B cell (primary cell): Measurements from ENCODE around the gene CPB2. TPM values are rescaled to one million over a fixed set of nuclear protein-coding genes. Genes with fewer than 3 reads are reported as not detected.

Experiments
- ATAC-seq: fragments of 200-7000 bp; cut with Tn5 transposase; one replicate; pipeline ENCODE4 v1.10.0; 2021; ENCODE audit warnings: low read depth, mild to moderate bottlenecking, moderate number of reproducible peaks, moderate library complexity
- CTCF ChIA-PET: fragments of 350-600 bp; sonication (Branson Sonifier 250); formaldehyde crosslinking; loops from one replicate; lab custom pipeline; 2021; ENCODE audit warnings: antibody characterized with exemption, inconsistent platforms; lab: Charles Lee
- POLR2A ChIA-PET: fragments of 350-600 bp; sonication (Branson Sonifier 250); formaldehyde crosslinking; loops from one replicate; lab custom pipeline; 2021; ENCODE audit warnings: antibody characterized with exemption; lab: Charles Lee
- DNase-seq: peaks from one replicate; pipeline ENCODE4 v3.0.0; 2013
- H2AFZ ChIP-seq: 2 replicates; pipeline ENCODE4 v1.6.1; 2012; ENCODE audit warnings: mild to moderate bottlenecking, low read depth, low read length; ENCODE audit not compliant: insufficient read depth, poor library complexity, severe bottlenecking
- H3K27ac ChIP-seq, 2 donors: 1 replicate in 1 of 2; 2 replicates in 1 of 2; pipeline ENCODE4 v1.5.1; 2012 to 2013; ENCODE audit warnings: low read length in 2 of 2, mild to moderate bottlenecking in 2 of 2, moderate library complexity in 1 of 2
- H3K27me3 ChIP-seq, 4 experiments: fragments of 200-600 bp in 1 of 4; sonication (generic) in 1 of 4; replicated peaks in 1 of 4; 1 replicate in 2 of 4; 2 replicates in 2 of 4; pipeline versions ENCODE4 v1.6.1 to v1.7.0; 2013 to 2016; ENCODE audit warnings: low read length in 3 of 4, mild to moderate bottlenecking in 2 of 4, mixed read lengths in 1 of 4, moderate library complexity in 1 of 4; ENCODE audit not compliant: insufficient read depth in 4 of 4, control insufficient read depth in 3 of 4; ENCODE audit errors: control extremely low read depth in 1 of 4
- H3K36me3 ChIP-seq, 2 experiments: replicated peaks in 1 of 2; 1 replicate in 1 of 2; 2 replicates in 1 of 2; pipeline versions ENCODE4 v1.6.1 to v1.7.1; 2013; ENCODE audit warnings: low read length in 1 of 2; ENCODE audit not compliant: insufficient read depth in 2 of 2, control insufficient read depth in 1 of 2; ENCODE audit errors: control extremely low read depth in 1 of 2, extremely low read depth in 1 of 2
- H3K4me1 ChIP-seq, 2 donors: fragments of 200-600 bp in 1 of 2; sonication (generic) in 1 of 2; 1 replicate in 1 of 2; 2 replicates in 1 of 2; pipeline versions ENCODE4 v1.5.1 to v1.6.1; 2013 to 2017; ENCODE audit warnings: low read length in 2 of 2; ENCODE audit not compliant: control insufficient read depth in 2 of 2, insufficient read depth in 2 of 2
- H3K4me2 ChIP-seq: replicated peaks from 2 replicates; pipeline ENCODE3; 2012; ENCODE audit warnings: mild to moderate bottlenecking, low read depth, low read length; ENCODE audit not compliant: poor library complexity, severe bottlenecking
- H3K4me3 ChIP-seq, 5 experiments: fragments of 200-600 bp in 1 of 5; sonication (generic) in 1 of 5; 1 replicate in 3 of 5; 2 replicates in 2 of 5; pipeline versions ENCODE4 v1.5.1 to v1.7.0; 2011 to 2016; ENCODE audit warnings: low read length in 4 of 5, mild to moderate bottlenecking in 4 of 5, low read depth in 2 of 5, control low read depth in 1 of 5, moderate library complexity in 1 of 5; ENCODE audit not compliant: insufficient read depth in 1 of 5; ENCODE audit errors: control extremely low read depth in 1 of 5, extremely low read depth in 1 of 5
- H3K79me2 ChIP-seq: fragments of 200-600 bp; sonication (generic); one replicate; pipeline ENCODE4 v1.6.0; 2016; ENCODE audit warnings: low read length; ENCODE audit not compliant: control insufficient read depth, insufficient read depth
- H3K9ac ChIP-seq: fragments of 200-600 bp; sonication (generic); 2 replicates; pipeline ENCODE4 v1.6.1; 2017; ENCODE audit warnings: mild to moderate bottlenecking, low read length, moderate library complexity
- H3K9me3 ChIP-seq, 3 donors: one replicate each; pipeline versions ENCODE4 v1.6.1 to v1.7.1; 2013; ENCODE audit warnings: low read length in 2 of 3; ENCODE audit not compliant: control insufficient read depth in 2 of 3, insufficient read depth in 1 of 3; ENCODE audit errors: control extremely low read depth in 1 of 3
- H4K20me1 ChIP-seq: 2 replicates; pipeline ENCODE4 v1.6.0; 2012; ENCODE audit warnings: mild to moderate bottlenecking, low read length; ENCODE audit not compliant: insufficient read depth, control insufficient read depth, poor library complexity, severe bottlenecking
- H3K27ac Mint-ChIP-seq: one replicate; pipeline ENCODE4 v1.8.0; 2021; ENCODE audit warnings: mixed read lengths
- H3K27me3 Mint-ChIP-seq: one replicate; pipeline ENCODE4 v1.8.0; 2021; ENCODE audit warnings: mixed read lengths
- H3K4me1 Mint-ChIP-seq: one replicate; pipeline ENCODE4 v1.8.0; 2021; ENCODE audit warnings: mixed read lengths
- H3K4me3 Mint-ChIP-seq: one replicate; pipeline ENCODE4 v1.8.0; 2021; ENCODE audit warnings: mixed read lengths
- H3K9me3 Mint-ChIP-seq: one replicate; pipeline ENCODE4 v1.8.0; 2022; ENCODE audit warnings: mixed read lengths; ENCODE audit not compliant: insufficient read depth
- EZH2 ChIP-seq: IDR thresholded peaks from 2 replicates; pipeline ENCODE4 v1.6.1; 2012; ENCODE audit warnings: borderline replicate concordance, low read depth, mild to moderate bottlenecking, moderate library complexity, low read length; ENCODE audit not compliant: insufficient read depth, poor library complexity, severe bottlenecking
- WGBS: methylation state at CpG from one replicate; pipeline ENCODE4 v1.1.5; 2013; ENCODE audit warnings: missing lambda C conversion rate; ENCODE audit not compliant: insufficient coverage; 5-methylcytosine and 5-hydroxymethylcytosine counted together
- intact Hi-C: fragments of 100-400 bp; cut with micrococcal nuclease; formaldehyde crosslinking; loops from one replicate; pipeline ENCODE4 v1.10.0; 2022
- polyA plus RNA-seq: library from polyadenylated mRNA; depleted of rRNA; stranded (reverse); fragments of >200 nt; gene quantifications from 2 replicates; pipeline ENCODE4 v1.2.3, GENCODE V29; 2012
- total RNA-seq, 2 donors: library from RNA; stranded (reverse); fragments of 120-200 nt in 1 of 2; gene quantifications; 1 replicate in 1 of 2; 2 replicates in 1 of 2; pipeline versions ENCODE4 v1.2.3 to v1.2.4, GENCODE V29; 2013 to 2022
- TF ChIP-seq, protein P1 (sequence below): fragments of 200-600 bp; IDR thresholded peaks from one replicate; pipeline ENCODE4 v1.8.0; 2022; ENCODE audit warnings: antibody characterized with exemption, mild to moderate bottlenecking

Gene CPB2
- total and polyA plus RNA-seq, 2 donors (not counting 1 experiment from before 2014, with no cell fraction given) = not detected

- DNase-seq (no peak), ATAC-seq (no peak)
- Mint-ChIP-seq H3K4me3 (no peak overlapping the region), H3K27ac (no peak overlapping the region), H3K9me3 (no peaks in the 10 kb centered on the region), H3K27me3 (no peaks in the 10 kb centered on the region), H3K4me1 (peaks cover 11% of the 10 kb centered on the region)
- ChIA-PET CTCF (no interaction called here), POLR2A (no interaction called here)
- intact Hi-C loops = no loop called here
- no CpG with 5 or more reads among the region's 1 CpG for WGBS
- Histone ChIP-seq H3K4me1 (peaks cover 0 to 8% of the 10 kb centered on the region in 2 donors), H3K36me3 (peaks cover 8 to 60% of the 10 kb centered on the region in 2 experiments), H2AFZ (no peak overlapping the region), H3K4me3 (no peak overlapping the region), H3K4me2 (no peak overlapping the region), H3K27me3 (no peaks in the 10 kb centered on the region), H3K9me3 (no peaks in the 10 kb centered on the region), H3K27ac (no peak overlapping the region), H4K20me1 (no peaks in the 10 kb centered on the region), H3K9ac (no peak overlapping the region), H3K79me2 (peaks cover 3% of the 10 kb centered on the region)
- TF ChIP-seq, protein P1, sequence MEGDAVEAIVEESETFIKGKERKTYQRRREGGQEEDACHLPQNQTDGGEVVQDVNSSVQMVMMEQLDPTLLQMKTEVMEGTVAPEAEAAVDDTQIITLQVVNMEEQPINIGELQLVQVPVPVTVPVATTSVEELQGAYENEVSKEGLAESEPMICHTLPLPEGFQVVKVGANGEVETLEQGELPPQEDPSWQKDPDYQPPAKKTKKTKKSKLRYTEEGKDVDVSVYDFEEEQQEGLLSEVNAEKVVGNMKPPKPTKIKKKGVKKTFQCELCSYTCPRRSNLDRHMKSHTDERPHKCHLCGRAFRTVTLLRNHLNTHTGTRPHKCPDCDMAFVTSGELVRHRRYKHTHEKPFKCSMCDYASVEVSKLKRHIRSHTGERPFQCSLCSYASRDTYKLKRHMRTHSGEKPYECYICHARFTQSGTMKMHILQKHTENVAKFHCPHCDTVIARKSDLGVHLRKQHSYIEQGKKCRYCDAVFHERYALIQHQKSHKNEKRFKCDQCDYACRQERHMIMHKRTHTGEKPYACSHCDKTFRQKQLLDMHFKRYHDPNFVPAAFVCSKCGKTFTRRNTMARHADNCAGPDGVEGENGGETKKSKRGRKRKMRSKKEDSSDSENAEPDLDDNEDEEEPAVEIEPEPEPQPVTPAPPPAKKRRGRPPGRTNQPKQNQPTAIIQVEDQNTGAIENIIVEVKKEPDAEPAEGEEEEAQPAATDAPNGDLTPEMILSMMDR = no peak
- no peak for TF ChIP-seq EZH2
Measured at GRCh38 chr13:46004491-46004890, 100.3 kb downstream of the CPB2 start.

Other genes with a start within 250 kb of the CPB2 start
- 61.9 and 65.7 TPM in 2 replicates for gene ZC3H13, start 52.3 kb downstream of the CPB2 start, total RNA-seq
- 4.8 and 11.6 TPM in 2 replicates for gene ZC3H13, start 52.3 kb downstream of the CPB2 start, polyA plus RNA-seq
- gene LCP1, start 77.1 kb upstream of the CPB2 start, total RNA-seq = 243 TPM in 2 replicates
- 119 and 151 TPM in 2 replicates for gene LCP1, start 77.1 kb upstream of the CPB2 start, polyA plus RNA-seq
- gene LRRC63, start 106.9 kb upstream of the CPB2 start, total RNA-seq = 0.25 TPM in 1 of 2 replicates, not detected in the other
- 0.06 and 0.09 TPM in 2 replicates for gene LRRC63, start 106.9 kb upstream of the CPB2 start, polyA plus RNA-seq